Measurements from ENCODE around the gene RNF38.

DNA sequence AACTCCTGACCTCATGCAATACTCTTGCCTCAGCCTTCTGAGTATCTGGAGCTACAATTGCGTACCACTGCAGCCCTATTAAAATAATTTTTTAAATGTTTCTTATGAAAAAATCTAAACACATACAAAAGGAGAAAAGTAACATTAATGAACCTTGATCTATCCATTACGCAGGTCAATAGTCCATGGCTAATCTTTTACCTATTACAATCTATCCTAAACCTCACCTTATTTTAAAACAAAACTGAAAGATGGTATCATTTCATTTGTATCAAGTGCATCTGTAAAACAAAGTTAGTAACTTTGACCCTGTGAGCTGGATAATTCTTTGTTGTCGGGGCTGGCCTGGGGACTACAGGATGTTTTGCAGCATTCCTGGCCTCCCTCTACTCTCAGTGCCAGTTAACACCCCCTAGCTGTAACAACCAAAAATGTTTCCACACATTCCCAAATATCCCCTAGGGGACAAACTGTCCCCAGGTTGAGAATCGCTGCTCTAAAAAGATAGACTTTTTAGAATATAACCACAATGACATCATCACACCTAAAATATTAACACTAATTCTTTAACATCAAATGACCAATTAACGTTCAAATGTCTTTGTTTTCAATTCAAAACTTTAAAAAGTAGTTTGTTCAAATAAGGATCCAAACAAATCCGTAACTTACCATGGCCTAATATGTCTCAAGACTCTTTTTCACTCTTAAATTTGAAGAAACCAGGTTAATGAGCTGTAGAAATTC lies 54.8 kb downstream of the RNF38 start:
- TF ChIP-seq CTCF (IDR thresholded peaks at IDR 0.05 in 8 of 11, conservative IDR thresholded peaks at IDR 0.05 in 3 of 11) (no peak), POLR2A (IDR thresholded peaks at IDR 0.05) (no peak)

All from spleen (tissue), 7 donors.